Karpas-422 (cell line): ENCODE results near the gene SOCS7. TPM values are rescaled to one million over a fixed set of nuclear protein-coding genes. Genes with fewer than 3 reads are reported as not detected.
"Not testable (repeated sequence)": the region's sequence is repeated elsewhere in the genome, so short reads cannot be mapped to it uniquely, and the experiment has no call there.

Experiments used
- DNase-seq: peaks from one replicate; pipeline ENCODE4 v3.0.0-alpha.2; 2015
- H2AFZ ChIP-seq: fragments of 200-600 bp; sonication (generic); 2 replicates; pipeline ENCODE4 v1.6.1; 2014; ENCODE audit warnings: antibody characterized with exemption, low read length, mixed read lengths
- H3K27ac ChIP-seq: fragments of 200-600 bp; sonication (generic); 2 replicates; pipeline ENCODE4 v1.5.1; 2014; ENCODE audit warnings: mild to moderate bottlenecking, low read length, moderate library complexity
- H3K27me3 ChIP-seq: fragments of 200-600 bp; sonication (generic); 2 replicates; pipeline ENCODE4 v1.6.1; 2014; ENCODE audit warnings: low read length, mixed read lengths
- H3K36me3 ChIP-seq: fragments of 200-600 bp; sonication (generic); 2 replicates; pipeline ENCODE4 v1.6.1; 2014; ENCODE audit warnings: low read length, mixed read lengths; ENCODE audit not compliant: insufficient read depth
- H3K4me1 ChIP-seq: fragments of 200-600 bp; sonication (generic); 2 replicates; pipeline ENCODE4 v1.6.1; 2014; ENCODE audit warnings: mild to moderate bottlenecking, low read length, mixed read lengths
- H3K4me2 ChIP-seq: fragments of 200-600 bp; sonication (generic); 2 replicates; pipeline ENCODE4 v1.6.1; 2014; ENCODE audit warnings: low read length, low read depth, mild to moderate bottlenecking; ENCODE audit not compliant: poor library complexity, severe bottlenecking
- H3K4me3 ChIP-seq: fragments of 200-600 bp; sonication (generic); 2 replicates; pipeline ENCODE4 v1.5.1; 2014; ENCODE audit warnings: mild to moderate bottlenecking, antibody characterized with exemption, low read length, mixed read lengths
- H3K79me2 ChIP-seq: fragments of 200-600 bp; sonication (generic); 2 replicates; pipeline ENCODE4 v1.6.1; 2014; ENCODE audit warnings: mild to moderate bottlenecking, low read length, mixed read lengths
- H3K9ac ChIP-seq: fragments of 200-600 bp; sonication (generic); 2 replicates; pipeline ENCODE4 v1.6.0; 2014; ENCODE audit warnings: low read length
- H3K9me2 ChIP-seq: fragments of 200-600 bp; sonication (generic), shearing (Covaris generic); replicated peaks from 2 replicates; pipeline ENCODE4 v1.6.0; 2014; ENCODE audit warnings: mild to moderate bottlenecking, low read length, moderate library complexity; ENCODE audit not compliant: insufficient read depth
- H3K9me3 ChIP-seq: fragments of 300-700, 200-600 bp; sonication (generic); 2 replicates; pipeline ENCODE4 v1.6.1; 2014; ENCODE audit warnings: low read length, mixed read lengths
- H4K20me1 ChIP-seq: fragments of 200-600 bp; sonication (generic); 2 replicates; pipeline ENCODE4 v1.6.1; 2014; ENCODE audit warnings: mild to moderate bottlenecking, antibody characterized with exemption, low read length, low read depth; ENCODE audit not compliant: insufficient read depth
- total RNA-seq: library from RNA; depleted of rRNA; stranded (reverse); fragments of >200 nt; shearing (Covaris generic); gene quantifications from 2 replicates; pipeline ENCODE4 v1.2.3, GENCODE V29; 2014; ENCODE audit warnings: low replicate concordance

Gene SOCS7
- total RNA-seq, 1 experiment from 2014 or later = 26.5 TPM

GRCh38 chr17:38429476-38430100 lies 77.9 kb downstream of the SOCS7 start:
- no peaks in the 10 kb centered on the region for H4K20me1 ChIP-seq
- H3K9me2 ChIP-seq = no peaks in the 10 kb centered on the region
- H3K36me3 ChIP-seq = no peaks in the 10 kb centered on the region
- no peaks in the 10 kb centered on the region for H3K9me3 ChIP-seq
- no peaks in the 10 kb centered on the region for H3K79me2 ChIP-seq
- H2AFZ ChIP-seq = no peak overlapping the region
- no peak overlapping the region for H3K27ac ChIP-seq
- peaks cover 13% of the 10 kb centered on the region for H3K4me1 ChIP-seq
- H3K9ac ChIP-seq = no peak overlapping the region
- no peak for DNase-seq
- no peak overlapping the region for H3K4me2 ChIP-seq
- no peak overlapping the region for H3K4me3 ChIP-seq
- no peaks in the 10 kb centered on the region for H3K27me3 ChIP-seq

GRCh38 chr17:38430316-38430715 lies 78.7 kb downstream of the SOCS7 start:
- no peaks in the 10 kb centered on the region for H3K9me3 ChIP-seq
- no peak overlapping the region for H3K4me3 ChIP-seq
- no peaks in the 10 kb centered on the region for H3K27me3 ChIP-seq
- no peaks in the 10 kb centered on the region for H4K20me1 ChIP-seq
- no peak overlapping the region for H2AFZ ChIP-seq
- no peaks in the 10 kb centered on the region for H3K36me3 ChIP-seq
- H3K9ac ChIP-seq = no peak overlapping the region
- DNase-seq = no peak
- H3K27ac ChIP-seq = no peak overlapping the region
- no peak overlapping the region for H3K4me2 ChIP-seq
- H3K79me2 ChIP-seq = no peaks in the 10 kb centered on the region
- H3K4me1 ChIP-seq = peaks cover 13% of the 10 kb centered on the region
- H3K9me2 ChIP-seq = no peaks in the 10 kb centered on the region

- Histone ChIP-seq H3K27me3 (no peaks in the 10 kb centered on the region), H3K4me1 (peaks cover 13% of the 10 kb centered on the region), H3K9me3 (no peaks in the 10 kb centered on the region), H3K4me2 (no peak overlapping the region), H3K27ac (no peak overlapping the region), H3K9ac (no peak overlapping the region), H3K36me3 (no peaks in the 10 kb centered on the region), H3K4me3 (no peak overlapping the region), H4K20me1 (no peaks in the 10 kb centered on the region), H2AFZ (no peak overlapping the region), H3K79me2 (no peaks in the 10 kb centered on the region), H3K9me2 (no peaks in the 10 kb centered on the region)
- DNase-seq = no peak
These were observed 79.2 kb downstream of the SOCS7 start for GRCh38 chr17:38430822-38431221.

- peaks cover 13% of the 10 kb centered on the region for H3K4me1 ChIP-seq
- no peaks in the 10 kb centered on the region for H3K79me2 ChIP-seq
- no peaks in the 10 kb centered on the region for H4K20me1 ChIP-seq
- H3K9me2 ChIP-seq = no peaks in the 10 kb centered on the region
- H3K27ac ChIP-seq = no peak overlapping the region
- H3K9ac ChIP-seq = no peak overlapping the region
- DNase-seq = no peak
- H2AFZ ChIP-seq = no peak overlapping the region
- no peak overlapping the region for H3K4me3 ChIP-seq
- H3K36me3 ChIP-seq = no peaks in the 10 kb centered on the region
- no peaks in the 10 kb centered on the region for H3K9me3 ChIP-seq
- H3K4me2 ChIP-seq = no peak overlapping the region
- no peaks in the 10 kb centered on the region for H3K27me3 ChIP-seq
These were observed 79.9 kb downstream of the SOCS7 start for GRCh38 chr17:38431346-38432145.

- H3K9ac ChIP-seq = no peak overlapping the region
- no peaks in the 10 kb centered on the region for H3K27me3 ChIP-seq
- no peak for DNase-seq
- H2AFZ ChIP-seq = no peak overlapping the region
- no peak overlapping the region for H3K4me3 ChIP-seq
- no peaks in the 10 kb centered on the region for H4K20me1 ChIP-seq
- no peak overlapping the region for H3K4me2 ChIP-seq
- no peaks in the 10 kb centered on the region for H3K36me3 ChIP-seq
- no peaks in the 10 kb centered on the region for H3K79me2 ChIP-seq
- H3K9me3 ChIP-seq = no peaks in the 10 kb centered on the region
- H3K4me1 ChIP-seq = no peaks in the 10 kb centered on the region
- no peaks in the 10 kb centered on the region for H3K9me2 ChIP-seq
- H3K27ac ChIP-seq = no peak overlapping the region
These were observed 82.6 kb downstream of the SOCS7 start for GRCh38 chr17:38434178-38434665.

GRCh38 chr17:38435795-38436194 lies 84.2 kb downstream of the SOCS7 start:
- no peak for DNase-seq
- H3K36me3 ChIP-seq = no peaks in the 10 kb centered on the region
- H3K79me2 ChIP-seq = no peaks in the 10 kb centered on the region
- no peak overlapping the region for H3K27ac ChIP-seq
- no peak overlapping the region for H2AFZ ChIP-seq
- no peaks in the 10 kb centered on the region for H4K20me1 ChIP-seq
- H3K27me3 ChIP-seq = no peaks in the 10 kb centered on the region
- H3K9me3 ChIP-seq = no peaks in the 10 kb centered on the region
- H3K4me3 ChIP-seq = no peak overlapping the region
- no peaks in the 10 kb centered on the region for H3K9me2 ChIP-seq
- no peak overlapping the region for H3K9ac ChIP-seq
- no peak overlapping the region for H3K4me2 ChIP-seq
- H3K4me1 ChIP-seq = no peaks in the 10 kb centered on the region

GRCh38 chr17:38436386-38436785 lies 84.7 kb downstream of the SOCS7 start:
- Histone ChIP-seq H3K9ac (no peak overlapping the region), H3K36me3 (no peaks in the 10 kb centered on the region), H3K4me3 (no peak overlapping the region), H3K27me3 (no peaks in the 10 kb centered on the region), H3K9me2 (no peaks in the 10 kb centered on the region), H4K20me1 (no peaks in the 10 kb centered on the region), H3K4me1 (peaks cover 5% of the 10 kb centered on the region), H3K79me2 (no peaks in the 10 kb centered on the region), H3K27ac (no peak overlapping the region), H2AFZ (no peak overlapping the region), H3K9me3 (no peaks in the 10 kb centered on the region), H3K4me2 (no peak overlapping the region)
- no peak for DNase-seq

- H3K9me3 ChIP-seq, H3K9me2 ChIP-seq, H3K4me1 ChIP-seq, H4K20me1 ChIP-seq, H3K27ac ChIP-seq, H3K4me2 ChIP-seq, H2AFZ ChIP-seq, H3K36me3 ChIP-seq, H3K4me3 ChIP-seq, DNase-seq, H3K27me3 ChIP-seq, H3K79me2 ChIP-seq, H3K9ac ChIP-seq: not testable (repeated sequence)
These were observed 85.7 kb downstream of the SOCS7 start for GRCh38 chr17:38437313-38437712.
